Breast epithelium (tissue), 3 donors: Measurements from ENCODE around the gene BCL2.

Experiments used
- CTCF ChIP-seq, 3 donors: fragments of 450-650 bp; IDR thresholded peaks; one replicate each; pipeline ENCODE4 v1.5.1; 2016 to 2017; ENCODE audit warnings: antibody characterized with exemption in 3 of 3, mild to moderate bottlenecking in 3 of 3, moderate library complexity in 3 of 3
- POLR2A ChIP-seq: fragments of 450-650 bp; IDR thresholded peaks from one replicate; pipeline ENCODE4 v1.6.1; 2016; ENCODE audit warnings: antibody characterized with exemption, mild to moderate bottlenecking, moderate library complexity
- POLR2AphosphoS5 ChIP-seq, 3 donors: sonication (generic); formaldehyde crosslinking; IDR thresholded peaks; one replicate each; pipeline ENCODE4 v1.6.1; 2017; ENCODE audit warnings: antibody characterized with exemption in 3 of 3

GRCh38 chr18:63282793-63283192, 36.8 kb downstream of the BCL2 start:
- TF ChIP-seq CTCF (IDR thresholded peaks at IDR 0.05) (no peak), POLR2AphosphoS5 (IDR thresholded peaks at IDR 0.05) (no peak), POLR2A (no peak)
